Peyer's patch (tissue), 4 donors: Measurements from ENCODE around the gene AIG1.

Experiments used
- CTCF ChIP-seq, 6 experiments: fragments of 450-650 bp in 4 of 6; fragments of 200-600 bp in 2 of 6; sonication (generic) in 1 of 6; IDR thresholded peaks; one replicate each; pipeline ENCODE4 v1.5.1; 2017 to 2019; ENCODE audit warnings: antibody characterized with exemption in 6 of 6, mild to moderate bottlenecking in 3 of 6, moderate library complexity in 1 of 6
- POLR2A ChIP-seq, 2 donors: fragments of 450-650 bp; IDR thresholded peaks; one replicate each; pipeline ENCODE4 v1.5.1; 2017; ENCODE audit warnings: antibody characterized with exemption in 2 of 2, mild to moderate bottlenecking in 2 of 2, moderate library complexity in 2 of 2

GRCh38 chr6:143141442-143141841 lies 80.8 kb downstream of the AIG1 start:
- no peak for TF ChIP-seq CTCF (IDR thresholded peaks at IDR 0.05)
- TF ChIP-seq POLR2A (IDR thresholded peaks at IDR 0.05) = no peak
